ENCODE measurements around the gene RPS19.

- peak; percentile 40; the same call in 1 of the 2 replicates for TF ChIP-seq POLR2A (IDR thresholded peaks at IDR 0.05; ENCODE audit: low read depth, low read length)
- TF ChIP-seq POLR2AphosphoS5 (IDR thresholded peaks at IDR 0.05; ENCODE audit: low read depth, low read length) = no peak; the same call in 1 of the 2 replicates
- TF ChIP-seq TAF1 (IDR thresholded peaks at IDR 0.05; ENCODE audit: low read depth, low read length) = no peak
- TF ChIP-seq SPI1 (IDR thresholded peaks at IDR 0.05; ENCODE audit: low read depth, low read length) = no peak
- no peak for TF ChIP-seq POU2F2 (IDR thresholded peaks at IDR 0.05; ENCODE audit: low read depth, low read length)
These were observed 10.4 kb downstream of the RPS19 start for GRCh38 chr19:41870401-41870873.

Data from GM12891 (cell line).